ENCODE results near the gene SLC9A9. TPM values are rescaled to one million over a fixed set of nuclear protein-coding genes. Genes with fewer than 3 reads are reported as not detected.

Gene SLC9A9
- total and polyA plus RNA-seq, 9 of the 15 experiments (the other 6 are each of a cell fraction or from before 2014, with no cell fraction given): 0.03 to 0.13 TPM; not detected in 7

DNA sequence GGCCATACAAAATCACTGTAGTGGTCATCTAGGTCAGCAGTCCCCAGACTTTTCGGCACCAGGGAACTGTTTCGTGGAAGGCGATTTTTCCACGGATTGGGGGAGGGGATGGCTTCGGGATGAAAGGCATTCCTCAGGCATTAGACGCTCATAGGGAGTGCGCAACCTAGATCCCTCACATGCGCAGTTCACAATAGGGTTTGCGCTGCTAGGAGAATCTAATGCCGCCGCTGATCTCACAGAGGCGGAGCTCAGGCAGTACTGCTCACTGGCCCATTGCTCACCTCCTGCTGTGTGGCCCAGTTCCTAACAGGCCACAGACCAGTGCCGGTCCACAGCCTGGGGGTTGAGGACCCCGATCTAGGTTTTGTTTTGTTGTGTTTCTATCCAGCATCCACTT, 200.1 kb downstream of the SLC9A9 start:
- ATAC-seq (peak; percentile 70), DNase-seq (ENCODE audit: extremely low read depth in 1 of 4, low spot score in 3 of 4) (no peak), FAIRE-seq (no peak)
- no peaks in the 10 kb centered on the region for H3K9me1 ChIP-seq (ENCODE audit: control insufficient read depth, insufficient read depth, low read length)
- intact Hi-C loops (cut with micrococcal nuclease) (no loop called here), in situ Hi-C loops (cut with MboI) (no loop called here)
- no TSS peak for BruUV-seq (replicated peaks)
- H3K9ac ChIP-seq (ENCODE audit: insufficient read depth in 1 of 2, low read depth in 2 of 2, low read length in 2 of 2): no peak overlapping the region
- no peak overlapping the region for H3K4me3 ChIP-seq
- H3K4me1 ChIP-seq (replicated peaks in 1 of 2; ENCODE audit: control insufficient read depth in 2 of 2, insufficient read depth in 2 of 2, low read length in 2 of 2): no peaks in the 10 kb centered on the region
- H3K27me3 ChIP-seq (ENCODE audit: control insufficient read depth in 2 of 2, insufficient read depth in 2 of 2, low read length in 2 of 2): no peaks in the 10 kb centered on the region; a peak in 1 of 5 replicates
- TF ChIP-seq POLR2G (IDR thresholded peaks at IDR 0.05; ENCODE audit: low read depth, low read length) (no peak), ZNF398 (CRISPR knock-in tag; IDR thresholded peaks at IDR 0.05) (no peak), TSHZ1 (CRISPR knock-in tag; IDR thresholded peaks at IDR 0.05) (no peak), HOXB6 (CRISPR knock-in tag; IDR thresholded peaks at IDR 0.05; ENCODE audit: borderline replicate concordance) (no peak), TCFL5 (CRISPR knock-in tag; conservative IDR thresholded peaks at IDR 0.05) (no peak)
- peak overlapping the region; percentile 72; the same call in 1 of the 2 replicates for H2AFZ ChIP-seq (ENCODE audit: low read depth, low read length)
- H3K9me3 ChIP-seq (replicated peaks; ENCODE audit: control insufficient read depth, insufficient read depth, low read depth, low read length): no peaks in the 10 kb centered on the region
- ChIA-PET POLR2A (no interaction called here), CTCF (ENCODE audit: low intra/inter-chr PET ratio) (no interaction called here)
- no peaks in the 10 kb centered on the region for H3K36me3 ChIP-seq (ENCODE audit: control insufficient read depth, insufficient read depth, low read length)
- no peak overlapping the region for H3K27ac ChIP-seq (ENCODE audit: extremely low read depth, low read depth, low read length)
- H4K20me1 ChIP-seq (replicated peaks; ENCODE audit: control insufficient read depth, insufficient read depth, low read length): no peaks in the 10 kb centered on the region
- WGBS (ENCODE audit: insufficient coverage, low coverage, missing lambda C conversion rate): 40% methylated on average over 14 of the region's 14 CpGs
- H3K79me2 ChIP-seq (ENCODE audit: control insufficient read depth, insufficient read depth, low read length): no peaks in the 10 kb centered on the region
- no peak overlapping the region; the same call in 1 of the 2 replicates for H3K4me2 ChIP-seq (ENCODE audit: insufficient read depth, low read length)
